PC-3 (cell line): ENCODE results near the gene OR4Q3.
"Not testable (repeated sequence)": the region's sequence is repeated elsewhere in the genome, so short reads cannot be mapped to it uniquely, and the experiment has no call there.

Experiments used
- CTCF ChIP-seq: fragments of 300-600 bp; sonication (generic); conservative IDR thresholded peaks from 2 replicates; pipeline ENCODE4 v1.5.1; 2017; ENCODE audit warnings: antibody characterized with exemption, low read depth, mild to moderate bottlenecking, low read length
- EZH2 ChIP-seq: fragments of 300-600 bp; sonication (generic); IDR thresholded peaks from one replicate; pipeline ENCODE4 v1.6.1; 2017; ENCODE audit warnings: antibody characterized with exemption, mild to moderate bottlenecking, low read length; ENCODE audit not compliant: unreplicated experiment
- EZH2phosphoT487 ChIP-seq: fragments of 300-600 bp; sonication (generic); IDR thresholded peaks from 2 replicates; pipeline ENCODE4 v1.6.1; 2018; ENCODE audit warnings: mild to moderate bottlenecking, antibody characterized with exemption, low read length, borderline replicate concordance

GRCh38 chr14:19785848-19786247 lies 42.5 kb downstream of the OR4Q3 start:
- TF ChIP-seq CTCF, EZH2phosphoT487, EZH2: not testable (repeated sequence)
